ENCODE results near the gene IL1R2.

DNA sequence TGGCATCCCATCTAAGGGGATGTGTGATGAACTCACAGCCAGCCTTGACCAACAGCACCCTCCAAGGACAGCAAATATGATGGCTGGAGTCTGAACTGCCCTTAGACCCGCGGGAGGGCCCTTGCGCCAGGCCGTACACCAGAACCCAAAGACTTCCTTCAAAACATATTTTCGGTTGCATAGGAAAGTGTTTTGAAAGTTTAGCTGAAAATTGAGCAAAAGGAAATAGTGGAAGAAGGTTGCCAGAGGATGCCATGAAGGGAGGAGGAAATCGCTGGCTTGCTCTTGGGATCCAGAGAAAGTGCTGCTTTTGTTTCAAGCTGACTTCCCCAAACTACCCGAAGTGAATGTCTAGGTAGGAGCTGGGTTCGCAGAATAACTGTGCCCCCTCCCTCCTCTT lies 61.3 kb downstream of the IL1R2 start:
- TF ChIP-seq CTCF (IDR thresholded peaks at IDR 0.05 in 4 of 5, conservative IDR thresholded peaks at IDR 0.05 in 1 of 5) (no peak), POLR2A (IDR thresholded peaks at IDR 0.05) (no peak)

All from gastrocnemius medialis (tissue), 4 donors.